Measurements from ENCODE around the gene COBL.

DNA sequence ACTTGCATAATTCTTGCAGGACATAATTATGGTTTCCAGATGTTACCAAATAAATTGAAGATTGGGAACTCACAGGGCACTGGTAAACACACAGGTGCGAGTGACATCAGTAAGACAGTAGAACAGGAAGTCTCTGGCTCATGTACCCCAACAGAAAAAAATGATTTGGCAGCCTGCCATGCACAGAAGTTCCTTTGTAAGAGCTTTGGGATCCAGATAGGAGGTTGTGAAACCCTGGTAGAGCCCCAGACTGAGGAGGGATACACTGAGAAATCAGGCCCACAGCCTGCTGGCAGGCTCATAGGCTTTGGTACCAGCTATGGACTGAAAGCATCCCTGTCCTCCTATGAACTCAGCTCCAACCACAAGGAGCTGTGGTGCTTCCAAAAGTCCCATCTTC, 118.0 kb downstream of the COBL start:
- TF ChIP-seq, protein P1, sequence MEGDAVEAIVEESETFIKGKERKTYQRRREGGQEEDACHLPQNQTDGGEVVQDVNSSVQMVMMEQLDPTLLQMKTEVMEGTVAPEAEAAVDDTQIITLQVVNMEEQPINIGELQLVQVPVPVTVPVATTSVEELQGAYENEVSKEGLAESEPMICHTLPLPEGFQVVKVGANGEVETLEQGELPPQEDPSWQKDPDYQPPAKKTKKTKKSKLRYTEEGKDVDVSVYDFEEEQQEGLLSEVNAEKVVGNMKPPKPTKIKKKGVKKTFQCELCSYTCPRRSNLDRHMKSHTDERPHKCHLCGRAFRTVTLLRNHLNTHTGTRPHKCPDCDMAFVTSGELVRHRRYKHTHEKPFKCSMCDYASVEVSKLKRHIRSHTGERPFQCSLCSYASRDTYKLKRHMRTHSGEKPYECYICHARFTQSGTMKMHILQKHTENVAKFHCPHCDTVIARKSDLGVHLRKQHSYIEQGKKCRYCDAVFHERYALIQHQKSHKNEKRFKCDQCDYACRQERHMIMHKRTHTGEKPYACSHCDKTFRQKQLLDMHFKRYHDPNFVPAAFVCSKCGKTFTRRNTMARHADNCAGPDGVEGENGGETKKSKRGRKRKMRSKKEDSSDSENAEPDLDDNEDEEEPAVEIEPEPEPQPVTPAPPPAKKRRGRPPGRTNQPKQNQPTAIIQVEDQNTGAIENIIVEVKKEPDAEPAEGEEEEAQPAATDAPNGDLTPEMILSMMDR (conservative IDR thresholded peaks at IDR 0.05; ENCODE audit: low read depth, low read length), result no peak
- no peak for TF ChIP-seq EZH2 (IDR thresholded peaks at IDR 0.05; ENCODE audit: low read length, unreplicated experiment)

Measured in PC-3 (cell line).